Loucy (cell line): ENCODE results near the gene MAPK8IP2.

ENCODE experiments used
- CTCF ChIP-seq: fragments of 200-600 bp; sonication (generic); conservative IDR thresholded peaks from 2 replicates; pipeline ENCODE4 v1.5.1; 2014; ENCODE audit warnings: mild to moderate bottlenecking, antibody characterized with exemption, low read length
- EZH2phosphoT487 ChIP-seq: fragments of 200-600 bp; IDR thresholded peaks from 2 replicates; pipeline ENCODE4 v1.6.1; 2018; ENCODE audit warnings: antibody characterized with exemption, mild to moderate bottlenecking, moderate library complexity, borderline replicate concordance

DNA sequence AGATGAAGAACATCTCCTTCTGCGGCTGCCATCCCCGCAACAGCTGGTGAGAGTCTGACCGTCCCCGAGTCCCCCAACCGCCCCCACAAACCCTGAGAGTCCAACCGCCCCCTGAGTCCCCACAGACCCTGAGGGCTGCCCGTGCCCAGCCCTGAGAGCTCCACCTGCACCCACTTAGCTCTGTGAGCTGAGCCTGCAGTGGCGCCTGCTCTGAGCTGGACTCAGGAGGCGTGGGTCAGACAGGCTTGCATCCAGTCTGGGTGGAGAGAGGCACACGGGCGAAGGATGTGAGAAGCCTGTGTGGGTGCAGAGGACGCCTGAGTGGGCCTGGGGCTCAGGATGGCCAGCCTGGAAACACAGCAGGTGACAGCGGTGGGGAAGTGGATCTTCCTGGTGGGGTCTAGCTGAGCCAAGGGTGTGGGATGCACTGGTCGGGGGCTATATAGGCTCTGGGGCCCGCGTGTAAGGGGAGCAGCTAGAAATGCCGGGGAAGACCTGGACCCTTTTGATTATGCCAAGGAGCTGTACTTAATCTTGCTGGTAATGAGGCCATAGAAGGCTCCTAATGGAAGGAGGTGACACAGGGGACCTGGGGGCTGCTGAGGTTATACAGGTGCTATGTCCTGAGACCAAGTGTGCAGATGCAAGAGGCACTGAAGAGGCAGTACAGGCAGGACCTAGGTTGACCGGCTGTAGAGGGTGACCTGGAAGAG lies 6.5 kb downstream of the MAPK8IP2 start:
- TF ChIP-seq CTCF (no peak), EZH2phosphoT487 (no peak)
